SU-DHL-6 (cell line): ENCODE data around the gene LOXL4.

Source experiments
- H2AFZ ChIP-seq: fragments of 200-600 bp; sonication (generic); 2 replicates; pipeline ENCODE4 v1.6.1; 2014; ENCODE audit warnings: low read depth, mild to moderate bottlenecking, moderate library complexity, mixed read lengths, antibody characterized with exemption, low read length; ENCODE audit not compliant: severe bottlenecking
- H3F3A ChIP-seq: fragments of 200-600 bp; shearing (Covaris generic); 2 replicates; pipeline ENCODE4 v1.6.0; 2016; ENCODE audit warnings: antibody characterized with exemption, mild to moderate bottlenecking; ENCODE audit not compliant: insufficient read depth
- H3K27ac ChIP-seq: fragments of 200-600 bp; sonication (generic); 2 replicates; pipeline ENCODE4 v1.5.1; 2016; ENCODE audit warnings: low read depth, mild to moderate bottlenecking, low read length, moderate library complexity, mixed read lengths
- H3K27me3 ChIP-seq: fragments of 200-600 bp; sonication (generic), shearing (Covaris generic); 2 replicates; pipeline ENCODE4 v1.6.0; 2014; ENCODE audit warnings: mild to moderate bottlenecking, low read length
- H3K36me3 ChIP-seq: fragments of 200-600 bp; sonication (generic); 2 replicates; pipeline ENCODE4 v1.6.1; 2014; ENCODE audit warnings: mild to moderate bottlenecking, low read length, mixed read lengths
- H3K4me2 ChIP-seq: fragments of 300-600, 200-600 bp; shearing (Covaris generic), sonication (generic); 2 replicates; pipeline ENCODE4 v1.6.0; 2014; ENCODE audit warnings: low read length, low read depth, mild to moderate bottlenecking; ENCODE audit not compliant: poor library complexity, severe bottlenecking
- H3K4me3 ChIP-seq: fragments of 200-600 bp; sonication (generic); 2 replicates; pipeline ENCODE4 v1.5.1; 2014; ENCODE audit warnings: antibody characterized with exemption, low read length, mild to moderate bottlenecking, mixed read lengths; ENCODE audit not compliant: insufficient read depth, poor library complexity, severe bottlenecking
- H3K79me2 ChIP-seq: fragments of 200-600 bp; sonication (generic); 2 replicates; pipeline ENCODE4 v1.6.1; 2014; ENCODE audit warnings: mild to moderate bottlenecking, low read length, moderate library complexity; ENCODE audit not compliant: insufficient read depth
- H3K9ac ChIP-seq: fragments of 200-600 bp; sonication (generic); 2 replicates; pipeline ENCODE4 v1.7.0; 2014; ENCODE audit warnings: mild to moderate bottlenecking, low read length
- H3K9me2 ChIP-seq: fragments of 200-600 bp; sonication (generic); replicated peaks from 2 replicates; pipeline ENCODE4 v1.6.1; 2014; ENCODE audit warnings: low read length; ENCODE audit not compliant: insufficient read depth
- H3K9me3 ChIP-seq: fragments of 200-600 bp; sonication (generic); 2 replicates; pipeline ENCODE4 v1.6.1; 2014; ENCODE audit warnings: low read length, mixed read lengths; ENCODE audit not compliant: insufficient read depth
- H4K20me1 ChIP-seq: fragments of 200-600 bp; sonication (generic); 2 replicates; pipeline ENCODE4 v1.6.1; 2014; ENCODE audit warnings: low read depth, mild to moderate bottlenecking, antibody characterized with exemption, low read length, moderate library complexity, mixed read lengths
- EZH2phosphoT487 ChIP-seq: fragments of 200-600 bp; sonication (generic), shearing (Covaris generic); conservative IDR thresholded peaks from 2 replicates; pipeline ENCODE4 v1.6.1; 2018; ENCODE audit warnings: mild to moderate bottlenecking, antibody characterized with exemption, low read length, moderate library complexity, mixed read lengths
- TF ChIP-seq, protein P1 (sequence below): fragments of 200-600 bp; sonication (generic); IDR thresholded peaks from one replicate; pipeline ENCODE4 v1.5.1; 2017; ENCODE audit warnings: antibody characterized with exemption, mild to moderate bottlenecking, low read length, moderate library complexity; ENCODE audit not compliant: insufficient read depth, poor library complexity, severe bottlenecking

The LOXL4 gene

DNA sequence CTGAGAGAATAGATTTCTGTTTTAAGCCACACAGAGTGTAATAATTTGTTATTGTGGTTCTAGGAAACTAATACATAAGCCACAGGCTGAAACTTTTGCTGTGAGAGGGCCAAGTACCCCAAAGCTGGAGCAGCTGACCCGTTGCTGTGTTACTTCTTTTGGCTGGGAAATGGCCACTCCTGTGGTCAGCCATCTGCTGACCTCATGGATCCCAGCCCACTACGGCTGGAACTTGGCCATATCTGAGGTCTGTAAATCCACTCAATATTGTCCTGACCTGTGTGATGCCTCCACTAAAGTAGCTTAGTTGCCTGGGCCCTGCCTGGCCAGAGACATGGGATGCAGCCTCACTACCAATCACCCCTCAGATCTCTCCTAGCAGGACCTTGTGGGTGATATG lies 17.4 kb upstream of the LOXL4 start:
- H3K36me3 ChIP-seq = no peaks in the 10 kb centered on the region
- H4K20me1 ChIP-seq = no peaks in the 10 kb centered on the region
- no peak overlapping the region for H3K27ac ChIP-seq
- no peaks in the 10 kb centered on the region for H3K79me2 ChIP-seq
- no peak overlapping the region for H3K9ac ChIP-seq
- TF ChIP-seq, protein P1, sequence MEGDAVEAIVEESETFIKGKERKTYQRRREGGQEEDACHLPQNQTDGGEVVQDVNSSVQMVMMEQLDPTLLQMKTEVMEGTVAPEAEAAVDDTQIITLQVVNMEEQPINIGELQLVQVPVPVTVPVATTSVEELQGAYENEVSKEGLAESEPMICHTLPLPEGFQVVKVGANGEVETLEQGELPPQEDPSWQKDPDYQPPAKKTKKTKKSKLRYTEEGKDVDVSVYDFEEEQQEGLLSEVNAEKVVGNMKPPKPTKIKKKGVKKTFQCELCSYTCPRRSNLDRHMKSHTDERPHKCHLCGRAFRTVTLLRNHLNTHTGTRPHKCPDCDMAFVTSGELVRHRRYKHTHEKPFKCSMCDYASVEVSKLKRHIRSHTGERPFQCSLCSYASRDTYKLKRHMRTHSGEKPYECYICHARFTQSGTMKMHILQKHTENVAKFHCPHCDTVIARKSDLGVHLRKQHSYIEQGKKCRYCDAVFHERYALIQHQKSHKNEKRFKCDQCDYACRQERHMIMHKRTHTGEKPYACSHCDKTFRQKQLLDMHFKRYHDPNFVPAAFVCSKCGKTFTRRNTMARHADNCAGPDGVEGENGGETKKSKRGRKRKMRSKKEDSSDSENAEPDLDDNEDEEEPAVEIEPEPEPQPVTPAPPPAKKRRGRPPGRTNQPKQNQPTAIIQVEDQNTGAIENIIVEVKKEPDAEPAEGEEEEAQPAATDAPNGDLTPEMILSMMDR = no peak
- TF ChIP-seq EZH2phosphoT487 = no peak
- H3K9me2 ChIP-seq = no peaks in the 10 kb centered on the region
- no peak overlapping the region for H3K4me3 ChIP-seq
- H3K27me3 ChIP-seq = no peaks in the 10 kb centered on the region
- no peaks in the 10 kb centered on the region for H3F3A ChIP-seq
- no peaks in the 10 kb centered on the region for H3K9me3 ChIP-seq
- H3K4me2 ChIP-seq = no peak overlapping the region
- H2AFZ ChIP-seq = no peak overlapping the region

GRCh38 chr10:98276311-98276710 lies 8.3 kb upstream of the LOXL4 start:
- H3K36me3 ChIP-seq = no peaks in the 10 kb centered on the region

DNA sequence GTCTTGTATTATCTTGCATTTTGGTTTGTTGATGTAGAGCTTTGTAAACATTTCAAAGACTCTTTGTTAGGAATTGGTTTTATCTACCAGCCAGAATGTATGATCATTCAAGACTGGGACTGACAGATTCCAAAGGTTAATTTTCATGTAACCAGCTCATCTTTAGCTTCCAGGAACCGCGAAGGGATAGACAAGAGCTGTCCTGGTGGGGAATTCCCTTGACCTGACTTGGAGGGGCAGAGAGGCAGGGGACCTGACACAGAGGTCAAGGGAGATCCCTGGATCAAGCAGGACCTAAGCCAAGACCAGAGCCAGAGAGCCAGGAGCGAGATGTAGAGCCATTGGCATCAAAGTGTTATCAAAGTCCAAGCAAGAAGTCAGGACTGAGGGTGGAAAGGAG lies 6.6 kb upstream of the LOXL4 start:
- Histone ChIP-seq H3K9me2 (no peaks in the 10 kb centered on the region), H3K79me2 (no peaks in the 10 kb centered on the region), H3K4me2 (no peak overlapping the region), H3K27ac (no peak overlapping the region), H3K4me3 (no peak overlapping the region), H3K36me3 (no peaks in the 10 kb centered on the region), H3K9ac (no peak overlapping the region), H4K20me1 (no peaks in the 10 kb centered on the region), H3F3A (no peaks in the 10 kb centered on the region), H2AFZ (no peak overlapping the region), H3K9me3 (no peaks in the 10 kb centered on the region), H3K27me3 (no peaks in the 10 kb centered on the region)
- TF ChIP-seq, protein P1 = no peak
- TF ChIP-seq EZH2phosphoT487 = no peak

More at GRCh38 chr10:98276311-98276710, 8.3 kb upstream of the LOXL4 start:
- H3K4me2 ChIP-seq = no peak overlapping the region
- H2AFZ ChIP-seq = no peak overlapping the region
- H3K9me3 ChIP-seq = no peaks in the 10 kb centered on the region
- H3K27me3 ChIP-seq = no peaks in the 10 kb centered on the region
- no peaks in the 10 kb centered on the region for H3K79me2 ChIP-seq
- TF ChIP-seq, protein P1 = no peak
- TF ChIP-seq EZH2phosphoT487 = no peak
- no peak overlapping the region for H3K27ac ChIP-seq
- H3K4me3 ChIP-seq = no peak overlapping the region
- no peaks in the 10 kb centered on the region for H4K20me1 ChIP-seq
- H3K9me2 ChIP-seq = no peaks in the 10 kb centered on the region
- no peaks in the 10 kb centered on the region for H3F3A ChIP-seq
- no peak overlapping the region for H3K9ac ChIP-seq
